Breast epithelium (tissue), 3 donors: Measurements from ENCODE around the gene EIF4G3.

Experiments used
- POLR2A ChIP-seq: fragments of 450-650 bp; IDR thresholded peaks from one replicate; pipeline ENCODE4 v1.6.1; 2016; ENCODE audit warnings: antibody characterized with exemption, mild to moderate bottlenecking, moderate library complexity
- TF ChIP-seq, protein P1 (sequence below), 3 donors: fragments of 450-650 bp; IDR thresholded peaks; one replicate each; pipeline ENCODE4 v1.5.1; 2016 to 2017; ENCODE audit warnings: antibody characterized with exemption in 3 of 3, mild to moderate bottlenecking in 3 of 3, moderate library complexity in 3 of 3

DNA sequence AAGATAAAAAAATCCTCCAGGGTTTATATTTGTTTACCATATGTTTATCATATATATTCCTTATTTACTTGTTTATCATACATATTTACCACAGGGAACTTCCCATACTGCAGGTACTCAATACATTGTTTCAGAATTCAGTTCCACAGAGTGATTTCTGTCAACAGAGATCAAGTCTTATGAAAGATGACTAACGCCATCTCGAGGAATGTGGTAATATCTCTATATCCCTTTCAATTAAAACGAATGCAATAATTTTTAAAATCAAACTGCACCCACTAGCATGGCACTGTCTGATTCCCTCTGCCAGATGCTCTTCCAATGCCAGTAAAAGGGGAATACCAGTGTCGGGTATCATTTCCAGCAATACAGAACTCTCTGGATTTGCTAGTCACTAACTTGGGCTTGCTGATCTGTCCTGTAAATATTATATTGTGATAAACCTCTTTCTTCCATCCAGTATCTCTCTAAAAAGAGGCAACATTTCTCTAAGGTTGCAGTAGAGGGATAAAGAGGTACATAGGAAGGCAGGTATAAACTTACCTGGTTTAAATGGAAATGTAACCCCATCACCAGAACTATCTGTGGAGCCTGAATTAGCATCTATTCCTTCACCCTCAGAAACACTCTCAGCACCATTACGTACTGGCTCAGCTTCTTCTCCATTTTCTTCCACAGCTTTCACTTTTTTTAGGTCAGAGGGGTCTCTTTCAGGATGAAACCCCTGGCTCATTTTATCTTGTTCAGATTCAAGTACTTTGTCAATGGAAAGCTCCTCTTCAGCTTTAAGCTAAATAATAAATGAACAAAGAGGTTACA, 277.3 kb downstream of the EIF4G3 start:
- TF ChIP-seq, protein P1, sequence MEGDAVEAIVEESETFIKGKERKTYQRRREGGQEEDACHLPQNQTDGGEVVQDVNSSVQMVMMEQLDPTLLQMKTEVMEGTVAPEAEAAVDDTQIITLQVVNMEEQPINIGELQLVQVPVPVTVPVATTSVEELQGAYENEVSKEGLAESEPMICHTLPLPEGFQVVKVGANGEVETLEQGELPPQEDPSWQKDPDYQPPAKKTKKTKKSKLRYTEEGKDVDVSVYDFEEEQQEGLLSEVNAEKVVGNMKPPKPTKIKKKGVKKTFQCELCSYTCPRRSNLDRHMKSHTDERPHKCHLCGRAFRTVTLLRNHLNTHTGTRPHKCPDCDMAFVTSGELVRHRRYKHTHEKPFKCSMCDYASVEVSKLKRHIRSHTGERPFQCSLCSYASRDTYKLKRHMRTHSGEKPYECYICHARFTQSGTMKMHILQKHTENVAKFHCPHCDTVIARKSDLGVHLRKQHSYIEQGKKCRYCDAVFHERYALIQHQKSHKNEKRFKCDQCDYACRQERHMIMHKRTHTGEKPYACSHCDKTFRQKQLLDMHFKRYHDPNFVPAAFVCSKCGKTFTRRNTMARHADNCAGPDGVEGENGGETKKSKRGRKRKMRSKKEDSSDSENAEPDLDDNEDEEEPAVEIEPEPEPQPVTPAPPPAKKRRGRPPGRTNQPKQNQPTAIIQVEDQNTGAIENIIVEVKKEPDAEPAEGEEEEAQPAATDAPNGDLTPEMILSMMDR (IDR thresholded peaks at IDR 0.05) = no peak
- no peak for TF ChIP-seq POLR2A
